ENCODE results near the gene LAMTOR3.

The LAMTOR3 gene

GRCh38 chr4:99885687-99886086, 8.5 kb downstream of the LAMTOR3 start:
- H3K9me3 ChIP-seq (ENCODE audit: insufficient read depth, low read length), result no peaks in the 10 kb centered on the region
- DNase-seq (ENCODE audit: low read depth, low spot score), result no peak
- no peaks in the 10 kb centered on the region for H3K4me1 ChIP-seq (ENCODE audit: insufficient read depth, insufficient read length)
- peaks cover 29% of the 10 kb centered on the region for H3K36me3 ChIP-seq (ENCODE audit: insufficient read depth, insufficient read length, low read length)
- H3K4me3 ChIP-seq (ENCODE audit: insufficient read length, low read depth), result no peak overlapping the region
- TF ChIP-seq SUZ12 (IDR thresholded peaks at IDR 0.05; ENCODE audit: extremely low read depth, insufficient read depth, insufficient read length) (no peak), ZNF274 (IDR thresholded peaks at IDR 0.05; ENCODE audit: low read depth, low read length) (no peak), YY1 (IDR thresholded peaks at IDR 0.05; ENCODE audit: insufficient read depth, insufficient read length) (no peak)
- no peaks in the 10 kb centered on the region for H3K27me3 ChIP-seq (ENCODE audit: insufficient read depth, insufficient read length)
- H3K9ac ChIP-seq (ENCODE audit: insufficient read length, low read depth), result no peak overlapping the region

- DNase-seq (ENCODE audit: low read depth, low spot score), result no peak
- Histone ChIP-seq H3K9me3 (ENCODE audit: insufficient read depth, low read length) (no peaks in the 10 kb centered on the region), H3K4me1 (ENCODE audit: insufficient read depth, insufficient read length) (no peaks in the 10 kb centered on the region), H3K4me3 (ENCODE audit: insufficient read length, low read depth) (no peak overlapping the region), H3K27me3 (ENCODE audit: insufficient read depth, insufficient read length) (no peaks in the 10 kb centered on the region), H3K36me3 (ENCODE audit: insufficient read depth, insufficient read length, low read length) (peaks cover 34% of the 10 kb centered on the region), H3K9ac (ENCODE audit: insufficient read length, low read depth) (no peak overlapping the region)
- TF ChIP-seq ZNF274 (IDR thresholded peaks at IDR 0.05; ENCODE audit: low read depth, low read length), result no peak
- no peak for TF ChIP-seq SUZ12 (IDR thresholded peaks at IDR 0.05; ENCODE audit: extremely low read depth, insufficient read depth, insufficient read length)
Measured at GRCh38 chr4:99885063-99885664, 9.1 kb downstream of the LAMTOR3 start.

GRCh38 chr4:99879458-99879857, 14.8 kb downstream of the LAMTOR3 start:
- peaks cover 40% of the 10 kb centered on the region for H3K36me3 ChIP-seq (ENCODE audit: insufficient read depth, insufficient read length, low read length)
- H3K4me3 ChIP-seq (ENCODE audit: insufficient read length, low read depth), result no peak overlapping the region
- no peaks in the 10 kb centered on the region for H3K27me3 ChIP-seq (ENCODE audit: insufficient read depth, insufficient read length)
- TF ChIP-seq ZNF274 (IDR thresholded peaks at IDR 0.05; ENCODE audit: low read depth, low read length), result no peak
- no peak for TF ChIP-seq SUZ12 (IDR thresholded peaks at IDR 0.05; ENCODE audit: extremely low read depth, insufficient read depth, insufficient read length)
- no peak for TF ChIP-seq YY1 (IDR thresholded peaks at IDR 0.05; ENCODE audit: insufficient read depth, insufficient read length)
- H3K4me1 ChIP-seq (ENCODE audit: insufficient read depth, insufficient read length), result no peaks in the 10 kb centered on the region
- DNase-seq (ENCODE audit: low read depth, low spot score), result no peak
- no peaks in the 10 kb centered on the region for H3K9me3 ChIP-seq (ENCODE audit: insufficient read depth, low read length)
- no peak overlapping the region for H3K9ac ChIP-seq (ENCODE audit: insufficient read length, low read depth)

- H3K9ac ChIP-seq (ENCODE audit: insufficient read length, low read depth), result no peak overlapping the region
- H3K4me1 ChIP-seq (ENCODE audit: insufficient read depth, insufficient read length), result no peaks in the 10 kb centered on the region
- no peak for DNase-seq (ENCODE audit: low read depth, low spot score)
- TF ChIP-seq SUZ12 (IDR thresholded peaks at IDR 0.05; ENCODE audit: extremely low read depth, insufficient read depth, insufficient read length) (no peak), YY1 (IDR thresholded peaks at IDR 0.05; ENCODE audit: insufficient read depth, insufficient read length) (no peak), ZNF274 (IDR thresholded peaks at IDR 0.05; ENCODE audit: low read depth, low read length) (no peak)
- H3K27me3 ChIP-seq (ENCODE audit: insufficient read depth, insufficient read length), result no peaks in the 10 kb centered on the region
- no peaks in the 10 kb centered on the region for H3K9me3 ChIP-seq (ENCODE audit: insufficient read depth, low read length)
- H3K36me3 ChIP-seq (ENCODE audit: insufficient read depth, insufficient read length, low read length), result peaks cover 32% of the 10 kb centered on the region
- no peak overlapping the region for H3K4me3 ChIP-seq (ENCODE audit: insufficient read length, low read depth)
Measured at GRCh38 chr4:99878604-99879003, 15.6 kb downstream of the LAMTOR3 start.

GRCh38 chr4:99876946-99877345, 17.3 kb downstream of the LAMTOR3 start:
- TF ChIP-seq SUZ12 (IDR thresholded peaks at IDR 0.05; ENCODE audit: extremely low read depth, insufficient read depth, insufficient read length), result no peak
- no peak for TF ChIP-seq ZNF274 (IDR thresholded peaks at IDR 0.05; ENCODE audit: low read depth, low read length)
- no peak for TF ChIP-seq YY1 (IDR thresholded peaks at IDR 0.05; ENCODE audit: insufficient read depth, insufficient read length)
- Histone ChIP-seq H3K9ac (ENCODE audit: insufficient read length, low read depth) (no peak overlapping the region), H3K36me3 (ENCODE audit: insufficient read depth, insufficient read length, low read length) (peaks cover 28% of the 10 kb centered on the region), H3K27me3 (ENCODE audit: insufficient read depth, insufficient read length) (no peaks in the 10 kb centered on the region), H3K4me1 (ENCODE audit: insufficient read depth, insufficient read length) (no peaks in the 10 kb centered on the region), H3K9me3 (ENCODE audit: insufficient read depth, low read length) (no peaks in the 10 kb centered on the region), H3K4me3 (ENCODE audit: insufficient read length, low read depth) (no peak overlapping the region)
- DNase-seq (ENCODE audit: low read depth, low spot score), result no peak

- H3K36me3 ChIP-seq (ENCODE audit: insufficient read depth, insufficient read length, low read length), result peaks cover 12% of the 10 kb centered on the region
- DNase-seq (ENCODE audit: low read depth, low spot score), result no peak
- no peak overlapping the region for H3K9ac ChIP-seq (ENCODE audit: insufficient read length, low read depth)
- H3K4me1 ChIP-seq (ENCODE audit: insufficient read depth, insufficient read length), result no peaks in the 10 kb centered on the region
- no peak overlapping the region for H3K4me3 ChIP-seq (ENCODE audit: insufficient read length, low read depth)
- TF ChIP-seq ZNF274 (IDR thresholded peaks at IDR 0.05; ENCODE audit: low read depth, low read length) (no peak), SUZ12 (IDR thresholded peaks at IDR 0.05; ENCODE audit: extremely low read depth, insufficient read depth, insufficient read length) (no peak), YY1 (IDR thresholded peaks at IDR 0.05; ENCODE audit: insufficient read depth, insufficient read length) (no peak)
- H3K27me3 ChIP-seq (ENCODE audit: insufficient read depth, insufficient read length), result no peaks in the 10 kb centered on the region
- no peaks in the 10 kb centered on the region for H3K9me3 ChIP-seq (ENCODE audit: insufficient read depth, low read length)
Measured at GRCh38 chr4:99875071-99875470, 19.2 kb downstream of the LAMTOR3 start.

GRCh38 chr4:99872570-99872969, 21.7 kb downstream of the LAMTOR3 start:
- DNase-seq (ENCODE audit: low read depth, low spot score), result no peak
- Histone ChIP-seq H3K9me3 (ENCODE audit: insufficient read depth, low read length) (no peaks in the 10 kb centered on the region), H3K36me3 (ENCODE audit: insufficient read depth, insufficient read length, low read length) (no peaks in the 10 kb centered on the region), H3K9ac (ENCODE audit: insufficient read length, low read depth) (no peak overlapping the region), H3K4me3 (ENCODE audit: insufficient read length, low read depth) (no peak overlapping the region), H3K4me1 (ENCODE audit: insufficient read depth, insufficient read length) (no peaks in the 10 kb centered on the region), H3K27me3 (ENCODE audit: insufficient read depth, insufficient read length) (no peaks in the 10 kb centered on the region)
- TF ChIP-seq YY1 (IDR thresholded peaks at IDR 0.05; ENCODE audit: insufficient read depth, insufficient read length), result no peak
- no peak for TF ChIP-seq SUZ12 (IDR thresholded peaks at IDR 0.05; ENCODE audit: extremely low read depth, insufficient read depth, insufficient read length)
- TF ChIP-seq ZNF274 (IDR thresholded peaks at IDR 0.05; ENCODE audit: low read depth, low read length), result no peak

Measured in NT2/D1 (cell line).